ENCODE results near the gene NTM. TPM values are rescaled to one million over a fixed set of nuclear protein-coding genes. Genes with fewer than 3 reads are reported as not detected.
A peak's percentile ranks its signal among the peaks of the same experiment; 100 is the strongest.
"Not testable (repeated sequence)": the region's sequence is repeated elsewhere in the genome, so short reads cannot be mapped to it uniquely, and the experiment has no call there.

NTM gene
- polyA plus RNA-seq, 1 donor from 2014 or later = not detected

- H3K4me3 Mint-ChIP-seq, H3K36me3 Mint-ChIP-seq, H3K27ac Mint-ChIP-seq, H3K27me3 Mint-ChIP-seq, H3K4me1 Mint-ChIP-seq, H3K9me3 Mint-ChIP-seq: not testable (repeated sequence)
Measured at GRCh38 chr11:132069593-132069992, 699.2 kb downstream of the NTM start.

DNA sequence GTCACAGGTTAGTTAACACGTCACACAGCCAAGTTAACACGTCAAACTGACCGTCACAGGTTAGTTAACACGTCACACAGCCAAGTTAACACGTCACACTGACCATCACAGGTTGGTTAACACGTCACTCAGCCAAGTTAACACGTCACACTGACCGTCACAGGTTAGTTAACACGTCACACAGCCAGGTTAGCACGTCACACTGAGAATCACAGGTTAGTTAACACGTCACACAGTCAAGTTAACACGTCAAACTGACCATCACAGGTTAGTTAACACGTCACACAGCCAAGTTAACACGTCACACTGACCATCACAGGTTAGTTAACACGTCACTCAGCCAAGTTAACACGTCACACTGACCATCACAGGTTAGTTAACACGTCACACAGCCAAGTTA, 700.5 kb downstream of the NTM start:
- H3K27ac Mint-ChIP-seq, H3K4me1 Mint-ChIP-seq, H3K9me3 Mint-ChIP-seq, H3K27me3 Mint-ChIP-seq, H3K36me3 Mint-ChIP-seq, H3K4me3 Mint-ChIP-seq: not testable (repeated sequence)

DNA sequence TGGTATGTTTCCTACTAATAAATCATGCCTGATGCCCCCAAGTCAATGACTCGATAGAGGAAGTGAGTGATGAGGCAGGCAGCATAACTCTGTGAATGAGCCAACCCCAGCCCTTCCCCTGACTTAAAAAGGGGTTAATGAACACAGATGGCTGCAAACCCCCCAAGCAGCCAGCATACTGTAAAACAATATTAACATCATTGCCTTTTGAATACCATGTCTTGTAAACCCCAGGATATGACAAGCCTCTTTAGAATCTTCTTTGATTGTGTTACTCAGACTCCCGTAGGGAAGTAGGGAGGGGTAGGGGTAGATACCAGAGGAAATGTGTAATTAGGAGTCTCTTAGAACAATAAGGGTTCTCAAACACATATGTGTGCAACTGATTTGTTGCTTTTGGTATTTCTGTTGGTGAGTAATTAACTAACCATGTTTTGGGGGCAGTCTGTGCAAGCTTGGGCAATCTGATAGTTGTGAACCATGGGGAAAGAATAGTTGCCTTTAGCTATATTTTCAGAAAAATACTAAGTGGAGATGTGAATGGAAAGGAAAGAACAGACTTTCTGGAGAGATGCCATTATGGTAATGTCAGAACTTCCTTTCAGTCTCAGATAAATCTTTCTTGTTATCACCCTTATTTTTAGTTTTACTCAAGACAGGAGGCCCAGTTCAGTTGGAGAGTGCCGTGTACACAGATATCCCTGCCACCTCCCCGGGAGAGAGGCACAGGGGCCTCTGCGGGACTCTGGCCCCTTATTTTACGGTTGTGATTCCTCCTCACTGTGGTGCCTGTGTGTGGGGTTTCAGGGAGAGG, 701.8 kb downstream of the NTM start:
- Mint-ChIP-seq H3K9me3 (peaks cover 0 to 7% (median 3%) of the 10 kb centered on the region in 3 donors), H3K4me3 (peak overlapping the region in 1 of 4 donors; percentile 68), H3K36me3 (no peaks in the 10 kb centered on the region), H3K27me3 (no peaks in the 10 kb centered on the region), H3K4me1 (no peaks in the 10 kb centered on the region), H3K27ac (no peak overlapping the region)

DNA sequence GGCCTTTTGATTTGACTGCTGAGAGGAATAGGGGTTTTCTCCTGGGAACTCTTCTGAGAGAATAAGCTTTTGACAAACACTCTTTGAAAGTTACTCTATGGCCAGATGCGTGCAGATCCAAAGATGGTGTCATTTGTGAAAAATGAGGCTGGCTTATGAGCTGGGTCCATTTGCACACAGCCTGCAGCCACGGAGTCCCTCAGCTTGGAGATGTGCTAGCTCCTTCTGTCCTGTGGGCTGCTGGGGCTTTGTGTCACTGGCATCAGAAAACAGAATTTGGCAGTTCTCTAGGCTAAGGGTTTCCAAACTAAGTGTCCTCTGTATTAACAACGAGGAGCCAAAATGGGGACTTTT, 702.4 kb downstream of the NTM start:
- H3K27me3 Mint-ChIP-seq = no peaks in the 10 kb centered on the region
- H3K4me1 Mint-ChIP-seq = no peaks in the 10 kb centered on the region
- peaks cover 0 to 7% (median 3%) of the 10 kb centered on the region in 3 donors for H3K9me3 Mint-ChIP-seq
- H3K4me3 Mint-ChIP-seq = no peak overlapping the region
- H3K36me3 Mint-ChIP-seq = no peaks in the 10 kb centered on the region
- no peak overlapping the region for H3K27ac Mint-ChIP-seq

DNA sequence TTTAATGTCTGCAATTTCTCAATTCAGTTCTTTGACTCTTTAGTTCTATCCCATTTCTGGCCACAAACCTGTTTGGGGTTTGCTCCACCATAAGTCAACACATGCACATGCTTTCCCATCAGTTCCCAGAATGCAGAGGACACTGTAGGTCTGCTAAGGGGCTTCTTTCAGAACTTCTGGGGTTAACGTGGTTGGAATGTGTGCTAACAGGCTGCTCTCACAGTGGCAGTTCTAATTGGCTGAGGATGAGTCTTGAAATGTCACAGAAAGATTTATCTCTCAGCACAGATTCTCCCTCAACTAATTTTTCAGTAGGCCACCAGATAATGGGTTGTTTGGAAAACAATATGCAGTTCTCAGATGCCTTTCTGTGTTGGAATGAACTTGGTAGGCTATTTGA, 703.4 kb downstream of the NTM start:
- Mint-ChIP-seq H3K27ac (no peak overlapping the region), H3K9me3 (peaks cover 0 to 7% (median 3%) of the 10 kb centered on the region in 3 donors), H3K4me1 (no peaks in the 10 kb centered on the region), H3K36me3 (no peaks in the 10 kb centered on the region), H3K4me3 (no peak overlapping the region), H3K27me3 (no peaks in the 10 kb centered on the region)

DNA sequence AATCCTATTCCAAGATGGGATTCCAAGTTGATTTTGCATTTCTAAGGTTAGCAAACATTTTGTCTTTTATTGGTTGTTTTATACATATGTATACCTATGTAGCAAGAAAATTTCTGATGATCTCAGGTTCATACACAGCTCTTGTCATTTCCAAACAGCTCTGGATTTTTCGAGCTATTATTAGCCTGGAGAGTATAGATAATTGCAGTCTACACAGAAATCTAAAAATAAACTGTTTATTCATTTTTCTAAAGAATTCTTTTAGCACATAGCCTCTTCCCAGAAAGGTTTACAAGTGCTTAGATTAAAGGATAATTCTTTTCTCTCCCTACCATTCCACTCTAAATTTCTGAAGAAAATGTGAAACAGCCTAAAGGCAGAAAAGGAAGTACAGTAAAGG, 705.0 kb downstream of the NTM start:
- peaks cover 0 to 3% (median 3%) of the 10 kb centered on the region in 3 donors for H3K9me3 Mint-ChIP-seq
- H3K27ac Mint-ChIP-seq = no peak overlapping the region
- no peaks in the 10 kb centered on the region for H3K36me3 Mint-ChIP-seq
- no peaks in the 10 kb centered on the region for H3K27me3 Mint-ChIP-seq
- H3K4me3 Mint-ChIP-seq = no peak overlapping the region
- no peaks in the 10 kb centered on the region for H3K4me1 Mint-ChIP-seq

GRCh38 chr11:132077416-132077815, 707.0 kb downstream of the NTM start:
- Mint-ChIP-seq H3K4me3 (no peak overlapping the region), H3K9me3 (peaks cover 3 to 5% (median 4%) of the 10 kb centered on the region in 3 donors), H3K36me3 (peaks cover 2% of the 10 kb centered on the region), H3K27ac (no peak overlapping the region), H3K4me1 (no peaks in the 10 kb centered on the region), H3K27me3 (no peaks in the 10 kb centered on the region)

- Mint-ChIP-seq H3K4me3 (no peak overlapping the region), H3K27me3 (no peaks in the 10 kb centered on the region), H3K4me1 (no peaks in the 10 kb centered on the region), H3K36me3 (peaks cover 2% of the 10 kb centered on the region), H3K9me3 (peaks cover 3 to 10% (median 7%) of the 10 kb centered on the region in 3 donors), H3K27ac (no peak overlapping the region)
Measured at GRCh38 chr11:132078264-132079076, 708.1 kb downstream of the NTM start.

GRCh38 chr11:132080127-132080526, 709.7 kb downstream of the NTM start:
- peaks cover 0 to 14% (median 7%) of the 10 kb centered on the region in 3 donors for H3K9me3 Mint-ChIP-seq
- no peaks in the 10 kb centered on the region for H3K4me1 Mint-ChIP-seq
- peaks cover 2% of the 10 kb centered on the region for H3K36me3 Mint-ChIP-seq
- no peak overlapping the region for H3K27ac Mint-ChIP-seq
- no peak overlapping the region for H3K4me3 Mint-ChIP-seq
- no peaks in the 10 kb centered on the region for H3K27me3 Mint-ChIP-seq

GRCh38 chr11:132082566-132082965, 712.2 kb downstream of the NTM start:
- no peaks in the 10 kb centered on the region for H3K4me1 Mint-ChIP-seq
- H3K36me3 Mint-ChIP-seq = peaks cover 2% of the 10 kb centered on the region
- peak overlapping the region in 1 of 4 donors; percentile 43 for H3K4me3 Mint-ChIP-seq
- H3K27me3 Mint-ChIP-seq = no peaks in the 10 kb centered on the region
- peaks cover 0 to 21% (median 8%) of the 10 kb centered on the region in 3 donors for H3K9me3 Mint-ChIP-seq
- no peak overlapping the region for H3K27ac Mint-ChIP-seq

DNA sequence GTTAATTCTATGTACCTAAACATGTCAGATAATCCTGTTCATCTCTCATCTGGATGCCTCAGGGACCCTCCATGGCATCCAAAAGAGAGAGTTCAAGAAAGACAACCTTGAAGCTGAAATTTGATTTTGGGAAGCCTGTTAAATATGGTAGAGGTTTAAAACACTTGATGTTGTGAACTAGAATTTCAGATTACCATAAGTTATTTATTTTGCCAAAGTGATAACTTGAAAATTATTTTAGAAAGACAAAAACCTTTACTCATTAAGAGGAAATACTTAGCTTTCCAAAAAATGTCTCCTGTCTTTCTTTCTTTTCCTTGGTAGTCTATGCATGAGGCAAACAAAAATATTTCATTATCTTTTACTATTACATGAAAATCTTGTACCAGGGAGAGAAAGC, 714.0 kb downstream of the NTM start:
- peaks cover 2% of the 10 kb centered on the region for H3K36me3 Mint-ChIP-seq

GRCh38 chr11:132087148-132087547, 716.7 kb downstream of the NTM start:
- Mint-ChIP-seq H3K27ac (no peak overlapping the region), H3K36me3 (no peaks in the 10 kb centered on the region), H3K9me3 (peaks cover 0 to 24% (median 13%) of the 10 kb centered on the region in 3 donors), H3K4me1 (no peaks in the 10 kb centered on the region), H3K4me3 (no peak overlapping the region), H3K27me3 (no peaks in the 10 kb centered on the region)

More for the DNA sequence above, 714.0 kb downstream of the NTM start:
- Mint-ChIP-seq H3K4me1 (no peaks in the 10 kb centered on the region), H3K4me3 (no peak overlapping the region), H3K9me3 (peaks cover 0 to 21% (median 8%) of the 10 kb centered on the region in 3 donors), H3K27me3 (no peaks in the 10 kb centered on the region), H3K27ac (no peak overlapping the region)

- no peaks in the 10 kb centered on the region for H3K36me3 Mint-ChIP-seq
Measured at GRCh38 chr11:132088551-132088950, 718.1 kb downstream of the NTM start.

DNA sequence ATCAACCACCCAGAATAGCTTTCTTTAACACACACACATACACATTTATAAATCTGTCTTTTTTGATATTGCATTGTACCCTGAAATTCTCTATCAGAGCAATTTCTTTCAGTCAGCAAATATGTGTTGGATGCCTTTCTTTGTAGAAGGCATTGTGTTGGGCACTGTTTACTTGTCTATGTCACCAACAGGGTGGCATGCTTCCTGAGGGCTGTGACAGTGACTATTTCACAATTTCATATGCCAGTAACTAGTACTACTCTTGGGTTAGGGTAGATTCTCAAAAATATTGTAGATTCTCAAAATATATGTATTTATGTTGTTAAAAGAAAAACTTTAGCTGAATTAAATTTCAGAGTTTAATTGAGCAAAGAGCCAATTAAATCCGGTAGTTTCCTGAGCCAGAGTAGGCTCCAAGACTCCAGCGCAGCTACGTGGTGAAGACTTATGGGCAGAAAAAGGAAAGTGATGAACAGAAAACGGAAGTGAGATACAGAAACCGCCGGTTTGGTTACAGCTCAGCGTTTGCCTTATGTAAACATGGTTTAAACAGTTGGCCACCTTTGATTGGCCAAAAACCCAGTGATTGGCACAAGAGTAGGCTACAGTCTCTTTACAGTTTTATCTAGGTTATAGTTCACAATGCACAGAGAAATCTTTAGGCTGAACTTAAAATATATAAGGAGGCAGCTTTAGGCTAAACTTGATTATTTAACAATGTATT, 723.3 kb downstream of the NTM start:
- H3K4me3 Mint-ChIP-seq = no peak overlapping the region
- peaks cover 1% of the 10 kb centered on the region for H3K27me3 Mint-ChIP-seq
- peaks cover 3 to 11% (median 4%) of the 10 kb centered on the region in 3 donors for H3K9me3 Mint-ChIP-seq
- H3K4me1 Mint-ChIP-seq = peaks cover 0 to 2% (median 0%) of the 10 kb centered on the region in 3 donors
- H3K27ac Mint-ChIP-seq = no peak overlapping the region
- no peaks in the 10 kb centered on the region for H3K36me3 Mint-ChIP-seq

More at GRCh38 chr11:132088551-132088950, 718.1 kb downstream of the NTM start:
- no peaks in the 10 kb centered on the region for H3K27me3 Mint-ChIP-seq
- peaks cover 0 to 15% (median 8%) of the 10 kb centered on the region in 3 donors for H3K9me3 Mint-ChIP-seq
- no peak overlapping the region for H3K4me3 Mint-ChIP-seq
- no peaks in the 10 kb centered on the region for H3K4me1 Mint-ChIP-seq
- H3K27ac Mint-ChIP-seq = no peak overlapping the region

- Mint-ChIP-seq H3K9me3 (peaks cover 3 to 11% (median 6%) of the 10 kb centered on the region in 3 donors), H3K27me3 (peaks cover 1% of the 10 kb centered on the region), H3K4me3 (no peak overlapping the region), H3K4me1 (peaks cover 0 to 2% (median 0%) of the 10 kb centered on the region in 3 donors), H3K36me3 (no peaks in the 10 kb centered on the region), H3K27ac (no peak overlapping the region)
Measured at GRCh38 chr11:132094598-132094997, 724.2 kb downstream of the NTM start.

Data from IgD-negative memory B cell (primary cell).